Raji (cell line): ENCODE results near the gene ZC3H18.

ENCODE experiments used
- POLR2A ChIP-seq: IDR thresholded peaks from 2 replicates; pipeline ENCODE4 v1.6.1; 2011; ENCODE audit warnings: low read depth, low read length, control low read depth; ENCODE audit not compliant: insufficient read depth

Gene ZC3H18

GRCh38 chr16:88639231-88640038 lies 69.2 kb downstream of the ZC3H18 start:
- TF ChIP-seq POLR2A, result no peak

GRCh38 chr16:88640039-88640495 lies 69.9 kb downstream of the ZC3H18 start:
- no peak for TF ChIP-seq POLR2A

GRCh38 chr16:88640498-88641247 lies 70.5 kb downstream of the ZC3H18 start:
- TF ChIP-seq POLR2A, result 0 out of 2 replicates have a peak, but pooled peaks have one; percentile 20

GRCh38 chr16:88642881-88643643 lies 72.9 kb downstream of the ZC3H18 start:
- TF ChIP-seq POLR2A, result no peak

- TF ChIP-seq POLR2A, result no peak
These were observed 73.4 kb downstream of the ZC3H18 start for GRCh38 chr16:88643644-88643932.

GRCh38 chr16:88645455-88645854 lies 75.3 kb downstream of the ZC3H18 start:
- no peak for TF ChIP-seq POLR2A

GRCh38 chr16:88645941-88646340 lies 75.7 kb downstream of the ZC3H18 start:
- TF ChIP-seq POLR2A, result no peak

GRCh38 chr16:88646345-88647034 lies 76.3 kb downstream of the ZC3H18 start:
- TF ChIP-seq POLR2A, result 0 out of 2 replicates have a peak, but pooled peaks have one; percentile 2

GRCh38 chr16:88647178-88648070 lies 77.2 kb downstream of the ZC3H18 start:
- TF ChIP-seq POLR2A, result no peak

GRCh38 chr16:88649195-88649923 lies 79.2 kb downstream of the ZC3H18 start:
- TF ChIP-seq POLR2A, result no peak

GRCh38 chr16:88649924-88650748 lies 79.9 kb downstream of the ZC3H18 start:
- no peak; the same call in 1 of the 2 replicates for TF ChIP-seq POLR2A

- peak; percentile 91 for TF ChIP-seq POLR2A
These were observed 80.6 kb downstream of the ZC3H18 start, which contains the start of gene CYBA for GRCh38 chr16:88650749-88651275. CYBA (minus strand) TSS chr16:88651053; CDS start chr16:88651013, 40 bp downstream.

- TF ChIP-seq POLR2A, result peak; percentile 50
These were observed 81.2 kb downstream of the ZC3H18 start for GRCh38 chr16:88651276-88651988.
